Right ventricle myocardium superior (tissue), 1 donor: ENCODE data around the gene NUDT16. TPM values are rescaled to one million over a fixed set of nuclear protein-coding genes. Genes with fewer than 3 reads are reported as not detected.

Source experiments
- ATAC-seq: fragments of 200-7000 bp; cut with Tn5 transposase; one replicate; pipeline ENCODE4 v1.9.1; 2020; ENCODE audit warnings: mild to moderate bottlenecking; ENCODE audit not compliant: poor library complexity
- DNase-seq: peaks from one replicate; pipeline ENCODE4 v3.0.0-alpha.2; 2020
- intact Hi-C: fragments of 100-400 bp; cut with DNase I; formaldehyde crosslinking; loops from one replicate; pipeline ENCODE4 v1.11.2; 2022
- total RNA-seq: library from RNA; stranded (reverse); fragmentation: NEBNext Ultra II Directional; extraction: Animal tissue kit (Norgen Biotek cat#: 25700); gene quantifications from one replicate; pipeline ENCODE4 v1.2.1, GENCODE V29; 2021
- donor health status: DM: no; HTN: yes; CAD: no; lungs with severe emphysema.

The NUDT16 gene
- total RNA-seq, 1 donor from 2014 or later, result 25.0 TPM

- DNase-seq (no peak), ATAC-seq (no peak)
These were observed 45.7 kb downstream of the NUDT16 start for GRCh38 chr3:131427226-131427625.

GRCh38 chr3:131431754-131432153, 50.2 kb downstream of the NUDT16 start:
- ATAC-seq (no peak), DNase-seq (no peak)
- intact Hi-C loops, result no loop called here

More at GRCh38 chr3:131427226-131427625, 45.7 kb downstream of the NUDT16 start:
- intact Hi-C loops, result no loop called here

- ATAC-seq, result no peak
- no peak for DNase-seq
- intact Hi-C loops, result no loop called here
These were observed 50.9 kb downstream of the NUDT16 start for GRCh38 chr3:131432441-131432840.

GRCh38 chr3:131435000-131435399, 53.4 kb downstream of the NUDT16 start:
- ATAC-seq (no peak), DNase-seq (no peak)

More at GRCh38 chr3:131435000-131435399, 53.4 kb downstream of the NUDT16 start:
- intact Hi-C loops, result no loop called here

Other genes starting within 250 kb of the NUDT16 start
- 56.9 TPM for gene MRPL3, start 121.2 kb downstream of the NUDT16 start, total RNA-seq